Loucy (cell line): ENCODE data around the gene DLG2.

Experiments used
- H2AFZ ChIP-seq: fragments of 200-600 bp; sonication (generic); 2 replicates; pipeline ENCODE4 v1.6.0; 2016; ENCODE audit warnings: antibody characterized with exemption, mild to moderate bottlenecking, low read length, moderate library complexity
- H3F3A ChIP-seq: fragments of 200-600 bp; 2 replicates; pipeline ENCODE4 v1.6.0; 2016; ENCODE audit warnings: antibody characterized with exemption, low read depth, mild to moderate bottlenecking
- H3K27me3 ChIP-seq: fragments of 200-600 bp; sonication (generic); 2 replicates; pipeline ENCODE4 v1.6.1; 2014; ENCODE audit warnings: low read length, mild to moderate bottlenecking; ENCODE audit not compliant: insufficient read depth, poor library complexity, severe bottlenecking
- H3K36me3 ChIP-seq: fragments of 200-600 bp; sonication (generic); 2 replicates; pipeline ENCODE4 v1.6.1; 2016; ENCODE audit warnings: low read length; ENCODE audit not compliant: insufficient read depth
- H3K4me1 ChIP-seq: fragments of 200-600 bp; sonication (generic); 2 replicates; pipeline ENCODE4 v1.5.1; 2014; ENCODE audit warnings: low read length, mild to moderate bottlenecking; ENCODE audit not compliant: insufficient read depth, poor library complexity, severe bottlenecking
- H3K4me2 ChIP-seq: fragments of 200-600 bp; sonication (generic); 2 replicates; pipeline ENCODE4 v1.6.0; 2014; ENCODE audit warnings: antibody characterized with exemption, low read length, low read depth, mild to moderate bottlenecking; ENCODE audit not compliant: poor library complexity, severe bottlenecking
- H3K4me3 ChIP-seq: fragments of 200-600 bp; sonication (generic); 2 replicates; pipeline ENCODE4 v1.5.1; 2014; ENCODE audit warnings: low read length, mild to moderate bottlenecking, mixed read lengths; ENCODE audit not compliant: poor library complexity, severe bottlenecking
- H3K79me2 ChIP-seq: fragments of 200-600 bp; sonication (generic); 2 replicates; pipeline ENCODE4 v1.6.1; 2014; ENCODE audit warnings: low read length; ENCODE audit not compliant: insufficient read depth
- H3K9ac ChIP-seq: fragments of 200-600 bp; sonication (generic); 2 replicates; pipeline ENCODE4 v1.6.0; 2014; ENCODE audit warnings: mild to moderate bottlenecking, low read depth, low read length, moderate library complexity; ENCODE audit not compliant: poor library complexity, severe bottlenecking
- H3K9me2 ChIP-seq: fragments of 200-600 bp; sonication (generic); replicated peaks from 2 replicates; pipeline ENCODE4 v1.6.1; 2016; ENCODE audit warnings: low read depth, low read length, mixed read lengths
- H3K9me3 ChIP-seq: fragments of 200-600 bp; sonication (generic); 2 replicates; pipeline ENCODE4 v1.6.1; 2014; ENCODE audit warnings: mild to moderate bottlenecking, antibody characterized with exemption, low read length, low read depth; ENCODE audit not compliant: insufficient read depth
- H4K20me1 ChIP-seq: fragments of 200-600 bp; sonication (generic); 2 replicates; pipeline ENCODE4 v1.6.0; 2014; ENCODE audit warnings: antibody characterized with exemption, low read length, mild to moderate bottlenecking; ENCODE audit not compliant: insufficient read depth, poor library complexity, severe bottlenecking
- EZH2phosphoT487 ChIP-seq: fragments of 200-600 bp; IDR thresholded peaks from 2 replicates; pipeline ENCODE4 v1.6.1; 2018; ENCODE audit warnings: antibody characterized with exemption, mild to moderate bottlenecking, moderate library complexity, borderline replicate concordance
- TF ChIP-seq, protein P1 (sequence below): fragments of 200-600 bp; sonication (generic); conservative IDR thresholded peaks from 2 replicates; pipeline ENCODE4 v1.5.1; 2014; ENCODE audit warnings: mild to moderate bottlenecking, antibody characterized with exemption, low read length

The DLG2 gene

DNA sequence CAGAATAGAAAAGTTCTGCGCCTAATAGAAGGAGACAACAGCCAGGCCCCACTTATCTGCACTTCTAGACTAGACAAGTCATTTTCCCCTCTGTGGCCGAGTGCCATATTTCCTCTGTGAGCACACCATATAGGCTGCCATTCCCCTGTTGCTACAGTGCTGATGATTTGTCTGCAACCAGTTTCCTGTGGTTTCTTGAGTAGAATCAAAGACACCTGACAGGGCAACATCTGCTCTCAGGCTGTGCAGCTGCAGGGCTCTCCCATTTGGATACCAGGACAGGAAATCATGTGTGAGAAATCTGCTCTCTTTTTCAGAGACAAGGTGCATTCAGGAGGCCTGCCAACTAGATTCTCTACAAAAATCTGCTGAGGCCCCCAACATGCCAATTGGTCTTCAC lies 879.3 kb downstream of the DLG2 start:
- Histone ChIP-seq H3K9me3 (no peaks in the 10 kb centered on the region), H3K79me2 (no peaks in the 10 kb centered on the region), H3K9me2 (no peaks in the 10 kb centered on the region), H3K4me3 (no peak overlapping the region), H4K20me1 (no peaks in the 10 kb centered on the region), H3K9ac (no peak overlapping the region), H3F3A (no peaks in the 10 kb centered on the region; the same call in 1 of the 2 replicates), H3K36me3 (no peaks in the 10 kb centered on the region), H3K4me1 (no peaks in the 10 kb centered on the region), H2AFZ (no peak overlapping the region), H3K27me3 (no peaks in the 10 kb centered on the region), H3K4me2 (no peak overlapping the region)
- TF ChIP-seq EZH2phosphoT487, result no peak
- TF ChIP-seq, protein P1, sequence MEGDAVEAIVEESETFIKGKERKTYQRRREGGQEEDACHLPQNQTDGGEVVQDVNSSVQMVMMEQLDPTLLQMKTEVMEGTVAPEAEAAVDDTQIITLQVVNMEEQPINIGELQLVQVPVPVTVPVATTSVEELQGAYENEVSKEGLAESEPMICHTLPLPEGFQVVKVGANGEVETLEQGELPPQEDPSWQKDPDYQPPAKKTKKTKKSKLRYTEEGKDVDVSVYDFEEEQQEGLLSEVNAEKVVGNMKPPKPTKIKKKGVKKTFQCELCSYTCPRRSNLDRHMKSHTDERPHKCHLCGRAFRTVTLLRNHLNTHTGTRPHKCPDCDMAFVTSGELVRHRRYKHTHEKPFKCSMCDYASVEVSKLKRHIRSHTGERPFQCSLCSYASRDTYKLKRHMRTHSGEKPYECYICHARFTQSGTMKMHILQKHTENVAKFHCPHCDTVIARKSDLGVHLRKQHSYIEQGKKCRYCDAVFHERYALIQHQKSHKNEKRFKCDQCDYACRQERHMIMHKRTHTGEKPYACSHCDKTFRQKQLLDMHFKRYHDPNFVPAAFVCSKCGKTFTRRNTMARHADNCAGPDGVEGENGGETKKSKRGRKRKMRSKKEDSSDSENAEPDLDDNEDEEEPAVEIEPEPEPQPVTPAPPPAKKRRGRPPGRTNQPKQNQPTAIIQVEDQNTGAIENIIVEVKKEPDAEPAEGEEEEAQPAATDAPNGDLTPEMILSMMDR, result no peak

DNA sequence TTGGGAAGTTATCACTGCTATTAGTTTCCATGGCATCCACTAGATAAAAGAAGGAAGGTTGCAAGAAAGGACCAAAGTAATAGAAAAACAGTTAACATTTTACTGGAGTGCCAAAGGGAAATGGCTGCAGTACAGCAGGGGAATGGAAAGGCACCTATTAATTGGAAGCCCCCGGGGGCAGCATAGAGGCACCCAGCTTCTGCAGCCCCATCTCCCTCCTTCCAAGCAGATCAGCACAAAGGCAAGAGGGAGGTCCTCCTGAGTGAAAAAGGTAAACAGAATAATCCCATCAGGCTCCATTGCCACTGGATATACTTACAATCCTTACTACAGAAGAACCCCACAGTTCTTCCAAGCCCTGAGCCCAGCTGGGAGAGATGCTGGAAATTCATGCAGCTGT lies 887.1 kb downstream of the DLG2 start:
- Histone ChIP-seq H3K9me2 (no peaks in the 10 kb centered on the region), H3K27me3 (no peaks in the 10 kb centered on the region), H4K20me1 (no peaks in the 10 kb centered on the region), H3K36me3 (no peaks in the 10 kb centered on the region), H3K4me2 (no peak overlapping the region), H3K9ac (no peak overlapping the region), H3K9me3 (no peaks in the 10 kb centered on the region), H3K4me1 (no peaks in the 10 kb centered on the region), H3F3A (no peaks in the 10 kb centered on the region), H3K79me2 (no peaks in the 10 kb centered on the region), H3K4me3 (no peak overlapping the region), H2AFZ (no peak overlapping the region)
- TF ChIP-seq, protein P1, result no peak
- no peak for TF ChIP-seq EZH2phosphoT487

DNA sequence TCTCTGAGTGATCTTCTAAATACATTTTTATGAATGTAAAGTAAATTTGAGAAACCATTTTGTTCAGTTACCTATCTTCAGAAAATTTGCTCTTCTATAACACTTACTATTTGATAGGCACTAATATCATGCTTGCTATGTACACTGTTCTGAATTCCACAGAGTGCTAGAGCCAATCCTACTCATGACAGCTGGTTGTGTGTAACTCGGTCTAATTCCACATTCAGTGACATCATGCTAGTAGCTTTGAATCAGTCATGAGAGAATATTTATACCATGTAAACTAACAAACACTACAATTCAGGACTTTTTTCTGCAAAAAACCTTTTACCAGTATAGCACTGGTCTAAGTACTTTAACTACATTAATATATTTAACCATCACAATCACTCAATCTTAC lies 902.9 kb downstream of the DLG2 start:
- Histone ChIP-seq H4K20me1 (no peaks in the 10 kb centered on the region), H3F3A (no peaks in the 10 kb centered on the region), H3K27me3 (no peaks in the 10 kb centered on the region), H3K4me3 (no peak overlapping the region), H3K79me2 (no peaks in the 10 kb centered on the region), H3K36me3 (no peaks in the 10 kb centered on the region), H2AFZ (no peak overlapping the region), H3K9me3 (no peaks in the 10 kb centered on the region), H3K9ac (no peak overlapping the region), H3K4me2 (no peak overlapping the region), H3K9me2 (no peaks in the 10 kb centered on the region), H3K4me1 (no peaks in the 10 kb centered on the region)
- TF ChIP-seq EZH2phosphoT487, result no peak
- TF ChIP-seq, protein P1, result no peak
